Pancreas (tissue), 10 donors: ENCODE data around the gene OR6B1. TPM values are rescaled to one million over a fixed set of nuclear protein-coding genes. Genes with fewer than 3 reads are reported as not detected.

ENCODE experiments used
- ATAC-seq, 4 donors: fragments of 200-7000 bp; cut with Tn5 transposase; one replicate each; pipeline versions ENCODE4 v1.8.0 to v1.9.1; 2020; ENCODE audit warnings: mild to moderate bottlenecking in 4 of 4, moderate library complexity in 4 of 4
- DNase-seq, 6 donors: peaks; one replicate each; pipeline ENCODE4 v3.0.0-alpha.2; 2020
- FAIRE-seq: peaks from 2 replicates; lab custom pipeline; 2012; peaks lifted over from hg19 to GRCh38; lab: Jason Lieb, UNC
- H3K27ac ChIP-seq, 4 donors: fragments of 200-600 bp; sonication (generic); 1 replicate in 3 of 4; 2 replicates in 1 of 4; pipeline versions ENCODE4 v1.5.0 to v1.8.0; 2020
- H3K27me3 ChIP-seq, 4 donors: fragments of 200-600 bp; one replicate each; pipeline ENCODE4 v1.8.0; 2021
- H3K36me3 ChIP-seq, 3 donors: fragments of 200-600 bp; sonication (generic) in 1 of 3; one replicate each; pipeline versions ENCODE4 v1.5.0 to v1.8.0; 2020 to 2021
- H3K4me1 ChIP-seq, 3 donors: fragments of 200-600 bp; one replicate each; pipeline ENCODE4 v1.8.0; 2021
- H3K4me3 ChIP-seq, 4 donors: fragments of 200-600 bp; sonication (generic) in 2 of 4; one replicate each; pipeline versions ENCODE4 v1.5.0 to v1.8.0; 2020 to 2021
- H3K9me3 ChIP-seq, 4 donors: fragments of 200-600 bp; one replicate each; pipeline ENCODE4 v1.8.0; 2021
- WGBS, 2 donors: extraction: QIAGEN DNeasy Blood & Tissue Kit; methylation state at CpG; one replicate each; pipeline ENCODE4 v1.1.7; 2013; 5-methylcytosine and 5-hydroxymethylcytosine counted together
- intact Hi-C, 3 donors: fragments of 100-400 bp; cut with DNase I; formaldehyde crosslinking; loops; one replicate each; pipeline versions ENCODE4 v1.11.1 to v1.14.2; 2022
- polyA plus RNA-seq, 2 donors: library from polyadenylated mRNA; stranded (reverse); fragments of 200-250 nt; gene quantifications; one replicate each; pipeline ENCODE4 v1.2.3, GENCODE V29; 2013
- total RNA-seq, 6 donors: library from RNA; stranded (reverse); fragmentation: NEBNext Ultra II Directional in 4 of 6; extraction: Animal tissue kit (Norgen Biotek cat#: 25700) in 4 of 6; gene quantifications; one replicate each; pipeline versions ENCODE4 v1.2.1 to v1.2.4, GENCODE V29; 2021 to 2023
- TF ChIP-seq, protein P1 (sequence below), 4 donors: fragments of 200-600 bp; sonication (generic) in 3 of 4; IDR thresholded peaks; one replicate each; pipeline versions ENCODE4 v1.5.0 to v1.8.0; 2021; ENCODE audit warnings: antibody characterized with exemption in 4 of 4
- donor health status: healthy with polysubstance abuse.
- donor health status: DM: no; HTN: no; CAD: no; lungs with moderate emphysema.
- donor health status: DM: no; HTN: no; CAD: no.
- donor health status: control.
- donor health status: control.
- donor health status: Bipolar disorder and iron deficiency.
- donor health status: DM: yes; HTN: yes; CAD: no.
- donor health status: DM: no; HTN: no; CAD: no.
- donor health status: DM: no; HTN: no; CAD: no.
- donor health status: DM: yes; HTN: yes; CAD: no.

The OR6B1 gene
- total and polyA plus RNA-seq, 8 donors: not detected

DNA sequence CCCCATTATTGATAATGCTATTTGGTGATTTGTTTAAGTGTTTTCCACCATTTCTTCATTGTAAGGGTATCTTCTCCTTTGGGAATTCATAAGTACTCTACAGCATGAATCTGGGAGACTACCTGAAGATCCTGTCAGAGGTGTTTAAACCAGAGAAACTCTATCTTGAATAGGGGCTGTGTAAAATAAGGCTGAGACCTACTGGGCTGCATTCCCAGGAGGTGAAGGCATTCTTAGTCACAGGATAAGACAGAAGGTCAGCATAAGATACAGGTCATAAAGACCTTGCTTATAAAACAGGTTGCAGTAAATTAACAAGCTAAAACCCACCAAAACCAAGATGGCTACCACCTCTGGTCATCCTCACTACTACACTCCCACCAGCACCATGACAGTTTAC lies 35.3 kb downstream of the OR6B1 start:
- H3K9me3 ChIP-seq: no peaks in the 10 kb centered on the region
- FAIRE-seq (no peak), DNase-seq (no peak), ATAC-seq (no peak)
- no peak overlapping the region for H3K27ac ChIP-seq
- H3K36me3 ChIP-seq: no peaks in the 10 kb centered on the region
- H3K27me3 ChIP-seq: no peaks in the 10 kb centered on the region
- no peak overlapping the region for H3K4me3 ChIP-seq
- intact Hi-C loops: no loop called here
- TF ChIP-seq, protein P1, sequence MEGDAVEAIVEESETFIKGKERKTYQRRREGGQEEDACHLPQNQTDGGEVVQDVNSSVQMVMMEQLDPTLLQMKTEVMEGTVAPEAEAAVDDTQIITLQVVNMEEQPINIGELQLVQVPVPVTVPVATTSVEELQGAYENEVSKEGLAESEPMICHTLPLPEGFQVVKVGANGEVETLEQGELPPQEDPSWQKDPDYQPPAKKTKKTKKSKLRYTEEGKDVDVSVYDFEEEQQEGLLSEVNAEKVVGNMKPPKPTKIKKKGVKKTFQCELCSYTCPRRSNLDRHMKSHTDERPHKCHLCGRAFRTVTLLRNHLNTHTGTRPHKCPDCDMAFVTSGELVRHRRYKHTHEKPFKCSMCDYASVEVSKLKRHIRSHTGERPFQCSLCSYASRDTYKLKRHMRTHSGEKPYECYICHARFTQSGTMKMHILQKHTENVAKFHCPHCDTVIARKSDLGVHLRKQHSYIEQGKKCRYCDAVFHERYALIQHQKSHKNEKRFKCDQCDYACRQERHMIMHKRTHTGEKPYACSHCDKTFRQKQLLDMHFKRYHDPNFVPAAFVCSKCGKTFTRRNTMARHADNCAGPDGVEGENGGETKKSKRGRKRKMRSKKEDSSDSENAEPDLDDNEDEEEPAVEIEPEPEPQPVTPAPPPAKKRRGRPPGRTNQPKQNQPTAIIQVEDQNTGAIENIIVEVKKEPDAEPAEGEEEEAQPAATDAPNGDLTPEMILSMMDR (IDR thresholded peaks at IDR 0.05): no peak
- H3K4me1 ChIP-seq: no peaks in the 10 kb centered on the region

DNA sequence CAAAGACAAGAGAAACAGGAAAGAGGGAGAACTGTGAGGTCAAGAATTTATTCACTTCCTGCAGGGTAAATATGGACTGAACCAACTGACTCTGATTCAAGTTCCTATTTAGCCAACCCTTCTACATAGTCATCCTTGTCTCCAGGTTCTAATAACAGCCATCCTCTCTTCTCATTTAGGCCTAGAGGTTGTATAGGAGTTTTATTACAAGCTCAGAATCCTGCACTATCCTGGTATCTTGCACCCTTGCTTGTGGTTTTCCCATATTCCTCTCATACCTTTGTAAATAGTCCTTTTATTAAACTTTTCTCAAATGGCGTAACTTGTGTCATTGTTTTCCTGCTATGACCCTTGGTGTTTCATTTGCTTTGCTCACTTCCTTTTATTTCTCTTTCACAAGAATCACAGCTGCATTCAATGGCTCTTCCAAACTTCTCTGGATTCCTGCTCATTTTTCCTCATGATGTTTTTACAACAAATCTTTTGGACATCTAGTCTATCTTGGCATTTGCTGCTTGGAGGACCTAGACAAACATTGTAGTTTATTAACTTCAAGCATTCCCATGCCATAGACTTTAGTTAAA lies 36.3 kb downstream of the OR6B1 start:
- FAIRE-seq (no peak), ATAC-seq (no peak), DNase-seq (no peak)
- H3K36me3 ChIP-seq: no peaks in the 10 kb centered on the region
- no peak overlapping the region for H3K27ac ChIP-seq
- no peaks in the 10 kb centered on the region for H3K4me1 ChIP-seq
- H3K9me3 ChIP-seq: no peaks in the 10 kb centered on the region
- H3K4me3 ChIP-seq: no peak overlapping the region
- H3K27me3 ChIP-seq: no peaks in the 10 kb centered on the region
- 35 to 94% methylated on average over 1 of the region's 1 CpG for WGBS, 2 donors
- intact Hi-C loops: no loop called here
- TF ChIP-seq, protein P1 (IDR thresholded peaks at IDR 0.05): no peak

DNA sequence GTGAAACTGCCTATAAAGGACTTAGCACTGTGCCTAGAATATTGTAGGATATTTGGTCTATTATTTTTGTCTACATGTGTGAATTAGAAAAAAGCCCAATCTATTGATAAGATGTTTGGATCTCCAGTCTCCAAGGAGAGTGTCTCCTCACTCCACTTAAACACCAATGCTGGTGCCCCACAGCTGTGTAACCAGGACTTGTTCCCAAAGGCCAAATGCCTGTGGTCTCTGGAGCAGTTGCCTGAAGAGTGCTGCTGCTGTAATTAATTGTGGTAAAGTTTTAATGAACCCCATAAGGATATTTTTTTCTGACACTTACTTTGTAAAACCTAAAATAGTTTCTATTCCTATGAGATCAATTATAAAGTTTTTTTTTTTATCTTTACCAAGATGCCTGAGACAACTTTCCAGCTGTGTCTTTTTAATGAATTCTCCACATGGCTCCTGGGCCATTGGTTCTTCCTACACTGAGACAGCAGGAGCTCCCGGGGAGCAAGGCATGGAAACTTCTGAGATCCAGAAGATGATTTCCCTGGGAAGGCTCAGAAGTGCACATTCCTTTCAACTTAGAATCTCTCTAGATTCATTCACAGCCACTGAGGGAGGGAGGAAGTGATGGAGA lies 37.4 kb downstream of the OR6B1 start:
- ATAC-seq (peak in 2 of 4 donors; percentile 45 to 56), DNase-seq (peak in 3 of 6 donors; percentile 15 to 34 (median 31))
- intact Hi-C loops: no loop called here

DNA sequence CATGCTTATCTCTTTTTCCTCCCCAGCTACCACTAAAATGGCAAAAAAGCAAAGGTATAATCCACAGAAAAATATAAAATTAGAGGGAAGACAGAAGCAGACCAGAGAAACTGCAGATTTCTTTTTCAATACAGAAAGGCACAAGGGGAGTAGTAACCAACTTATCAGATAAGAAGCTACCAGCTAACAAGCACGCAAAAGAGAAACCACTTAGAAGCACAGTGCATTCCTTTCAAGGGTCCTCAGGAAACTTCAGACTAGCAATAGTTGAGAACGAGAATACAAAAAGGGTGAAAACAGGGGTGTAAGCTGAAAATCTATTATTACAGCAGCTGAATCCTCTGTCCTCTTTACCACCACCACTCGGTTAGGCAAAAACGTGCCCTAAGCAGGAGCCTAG lies 38.8 kb downstream of the OR6B1 start:
- DNase-seq (no peak), FAIRE-seq (no peak), ATAC-seq (no peak)
- TF ChIP-seq, protein P1 (IDR thresholded peaks at IDR 0.05): no peak
- Histone ChIP-seq H3K4me1 (no peaks in the 10 kb centered on the region), H3K9me3 (no peaks in the 10 kb centered on the region), H3K4me3 (no peak overlapping the region), H3K27me3 (no peaks in the 10 kb centered on the region), H3K36me3 (no peaks in the 10 kb centered on the region), H3K27ac (no peak overlapping the region)
- intact Hi-C loops: no loop called here
- 58 to 87% methylated on average over 4 of the region's 4 CpGs for WGBS, 2 donors

More for the DNA sequence above, 37.4 kb downstream of the OR6B1 start:
- no peak for FAIRE-seq
- H3K4me1 ChIP-seq: no peaks in the 10 kb centered on the region
- TF ChIP-seq, protein P1 (IDR thresholded peaks at IDR 0.05): no peak
- H3K27me3 ChIP-seq: no peaks in the 10 kb centered on the region
- WGBS, 2 donors: 53 to 61% methylated on average over 1 of the region's 1 CpG
- H3K36me3 ChIP-seq: no peaks in the 10 kb centered on the region
- H3K4me3 ChIP-seq: no peak overlapping the region
- H3K27ac ChIP-seq: no peak overlapping the region
- H3K9me3 ChIP-seq: no peaks in the 10 kb centered on the region

DNA sequence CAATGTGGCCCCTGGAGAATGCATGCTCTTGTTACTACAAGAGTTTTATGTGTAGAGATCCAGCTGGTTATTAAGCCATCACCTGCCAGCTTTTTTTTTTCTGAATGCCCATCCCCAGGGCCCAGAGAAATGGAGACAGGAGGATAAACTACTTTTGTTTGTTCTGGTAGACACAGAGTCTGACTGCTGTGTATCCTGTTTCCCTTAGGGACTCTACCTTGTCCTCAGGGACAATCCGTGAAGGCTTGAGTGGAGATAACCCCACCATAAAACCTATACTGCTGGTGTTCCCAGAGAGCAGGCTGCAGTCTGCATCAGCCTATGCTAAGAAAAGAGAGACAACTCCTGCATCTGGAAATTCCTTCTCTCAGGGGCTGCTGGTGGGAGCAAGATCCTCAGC lies 48.5 kb downstream of the OR6B1 start, which contains the start of gene OR2A5:
TSS of gene OR2A5 (plus strand) at position 301 of the 400 bp plus-strand sequence. CDS start 1,454 bp downstream, outside the sequence.
- ATAC-seq: no peak
- Histone ChIP-seq H3K27ac (no peak within 1 kb of the TSS), H3K27me3 (no peaks in the 10 kb centered on the region), H3K4me3 (no peak within 1 kb of the TSS), H3K9me3 (no peaks in the 10 kb centered on the region), H3K36me3 (no peaks in the 10 kb centered on the region), H3K4me1 (no peaks in the 10 kb centered on the region)
- intact Hi-C loops: no loop called here
- TF ChIP-seq, protein P1 (IDR thresholded peaks at IDR 0.05): no peak
- 60 to 80% methylated on average over 1 of the region's 1 CpG for WGBS, 2 donors
- FAIRE-seq: no peak
- DNase-seq: no peak
